ENCODE data around the gene CORO2B.

DNA sequence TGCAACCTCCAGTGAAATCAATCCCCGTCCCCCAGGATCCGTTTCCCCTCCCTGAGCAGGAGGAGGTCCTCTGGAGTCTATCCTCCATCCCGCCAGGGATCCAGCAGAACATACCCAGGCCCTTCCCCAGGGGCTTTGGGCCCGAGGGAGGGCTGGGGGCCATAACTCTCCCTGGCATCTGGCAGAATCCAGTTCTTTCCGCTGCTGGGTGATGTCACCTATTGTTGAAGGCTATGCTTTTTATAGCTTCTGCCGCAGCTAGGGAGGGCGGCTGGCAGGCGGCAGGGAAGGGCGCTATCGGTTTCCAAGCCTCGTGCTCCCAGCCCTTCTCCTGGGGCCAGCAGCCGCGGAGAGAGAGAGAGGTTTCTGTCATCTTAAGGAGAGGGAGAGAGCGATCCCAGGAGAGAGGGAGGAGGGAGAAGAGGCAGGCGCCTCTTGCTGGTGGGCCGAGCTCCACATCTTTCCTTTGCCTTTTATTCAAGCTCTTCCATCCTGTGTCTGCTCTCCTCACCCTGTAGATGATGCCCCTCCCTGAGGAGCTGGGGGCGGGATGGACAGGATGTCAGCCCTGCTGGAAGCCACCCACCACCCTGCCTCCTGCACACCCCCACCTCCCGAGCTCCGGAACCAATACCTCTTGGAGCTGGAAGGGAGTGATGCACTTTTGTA is 121.8 kb downstream of the CORO2B start:
- no peak for TF ChIP-seq POLR2A (IDR thresholded peaks at IDR 0.05)
- no peak for TF ChIP-seq CTCF (IDR thresholded peaks at IDR 0.05)
